Muscle of leg (tissue), 11 donors: ENCODE measurements around the gene SEZ6. TPM values are rescaled to one million over a fixed set of nuclear protein-coding genes. Genes with fewer than 3 reads are reported as not detected.
"Not testable (repeated sequence)": the region's sequence is repeated elsewhere in the genome, so short reads cannot be mapped to it uniquely, and the experiment has no call there.

ENCODE experiments used
- DNase-seq: peaks from one replicate; pipeline ENCODE4 v3.0.0; 2013
- H3K27ac ChIP-seq: one replicate; pipeline ENCODE4 v1.5.1; 2013; ENCODE audit warnings: mild to moderate bottlenecking, low read length, control low read depth
- H3K27me3 ChIP-seq: one replicate; pipeline ENCODE4 v1.6.1; 2013; ENCODE audit warnings: low read length; ENCODE audit not compliant: control insufficient read depth, insufficient read depth
- H3K36me3 ChIP-seq: one replicate; pipeline ENCODE4 v1.6.1; 2013; ENCODE audit warnings: low read length; ENCODE audit not compliant: control insufficient read depth, insufficient read depth
- H3K4me1 ChIP-seq: one replicate; pipeline ENCODE4 v1.6.1; 2013; ENCODE audit warnings: low read length; ENCODE audit not compliant: control insufficient read depth, insufficient read depth
- H3K4me3 ChIP-seq: one replicate; pipeline ENCODE4 v1.5.1; 2013; ENCODE audit warnings: low read length, control low read depth
- H3K9me3 ChIP-seq: replicated peaks from 2 replicates; pipeline ENCODE4 v1.6.1; 2013; ENCODE audit warnings: low read depth, low read length; ENCODE audit not compliant: control insufficient read depth
- WGBS: methylation state at CpG from one replicate; pipeline ENCODE4 v1.1.5; 2013; ENCODE audit warnings: missing lambda C conversion rate; ENCODE audit not compliant: insufficient coverage; 5-methylcytosine and 5-hydroxymethylcytosine counted together
- polyA plus RNA-seq, 8 donors: library from polyadenylated mRNA; unstranded; fragments of 120-200 nt; gene quantifications; one replicate each; pipeline versions ENCODE4 v1.2.1 to v1.2.3, GENCODE V29; 2013; ENCODE audit warnings: inconsistent platforms in 1 of 8, low replicate concordance in 1 of 8; ENCODE audit not compliant: insufficient read length in 8 of 8, insufficient read depth in 1 of 8
- total RNA-seq: library from RNA; stranded (reverse); fragments of 120-200 nt; gene quantifications from one replicate; pipeline ENCODE4 v1.2.4, GENCODE V29; 2013

Gene SEZ6
- total and polyA plus RNA-seq, 9 donors, result 0.04 to 0.44 (median 0.27) TPM

GRCh38 chr17:28937044-28937729, 68.6 kb downstream of the SEZ6 start:
- H3K4me1 ChIP-seq, result peaks cover 8% of the 10 kb centered on the region
- DNase-seq, result no peak
- H3K4me3 ChIP-seq, result no peak overlapping the region
- WGBS, result no CpG with 5 or more reads among the region's 5 CpGs
- no peaks in the 10 kb centered on the region for H3K9me3 ChIP-seq
- H3K36me3 ChIP-seq, result peaks cover 2% of the 10 kb centered on the region
- H3K27ac ChIP-seq, result no peak overlapping the region
- H3K27me3 ChIP-seq, result no peaks in the 10 kb centered on the region

- no peak overlapping the region for H3K4me3 ChIP-seq
- DNase-seq, result no peak
- H3K36me3 ChIP-seq, result no peaks in the 10 kb centered on the region
- no peaks in the 10 kb centered on the region for H3K27me3 ChIP-seq
- no CpG with 5 or more reads among the region's 8 CpGs for WGBS
- H3K27ac ChIP-seq, result no peak overlapping the region
- peaks cover 8% of the 10 kb centered on the region for H3K4me1 ChIP-seq
- no peaks in the 10 kb centered on the region for H3K9me3 ChIP-seq
Observed at GRCh38 chr17:28935744-28936460, 69.9 kb downstream of the SEZ6 start.

- not testable (repeated sequence) for H3K36me3 ChIP-seq, DNase-seq, H3K4me1 ChIP-seq, H3K4me3 ChIP-seq, H3K27ac ChIP-seq, H3K9me3 ChIP-seq, H3K27me3 ChIP-seq
- 95% methylated on average over 4 of the region's 8 CpGs for WGBS
Observed at GRCh38 chr17:28934508-28934907, 71.3 kb downstream of the SEZ6 start.

- H3K4me3 ChIP-seq, result no peak overlapping the region
- no peaks in the 10 kb centered on the region for H3K27me3 ChIP-seq
- H3K36me3 ChIP-seq, result peaks cover 9% of the 10 kb centered on the region
- DNase-seq, result no peak
- H3K9me3 ChIP-seq, result no peaks in the 10 kb centered on the region
- no peaks in the 10 kb centered on the region for H3K4me1 ChIP-seq
- H3K27ac ChIP-seq, result no peak overlapping the region
- WGBS, result 90% methylated on average over 1 of the region's 2 CpGs
Observed at GRCh38 chr17:28929787-28930186, 76.0 kb downstream of the SEZ6 start.

GRCh38 chr17:28928061-28928460, 77.8 kb downstream of the SEZ6 start:
- DNase-seq, result no peak
- Histone ChIP-seq H3K27ac (no peak overlapping the region), H3K36me3 (peaks cover 16% of the 10 kb centered on the region), H3K4me1 (no peaks in the 10 kb centered on the region), H3K4me3 (no peak overlapping the region), H3K27me3 (no peaks in the 10 kb centered on the region), H3K9me3 (no peaks in the 10 kb centered on the region)
- 86% methylated on average over 1 of the region's 2 CpGs for WGBS

GRCh38 chr17:28926786-28927185, 79.0 kb downstream of the SEZ6 start:
- Histone ChIP-seq H3K27me3 (no peaks in the 10 kb centered on the region), H3K9me3 (no peaks in the 10 kb centered on the region), H3K36me3 (peaks cover 24% of the 10 kb centered on the region), H3K4me3 (no peak overlapping the region), H3K4me1 (no peaks in the 10 kb centered on the region), H3K27ac (no peak overlapping the region)
- no peak for DNase-seq
- WGBS, result 88% methylated on average over 4 of the region's 4 CpGs

GRCh38 chr17:28926366-28926765, 79.5 kb downstream of the SEZ6 start:
- no peaks in the 10 kb centered on the region for H3K4me1 ChIP-seq
- no CpG with 5 or more reads among the region's 2 CpGs for WGBS
- no peaks in the 10 kb centered on the region for H3K27me3 ChIP-seq
- no peak for DNase-seq
- H3K27ac ChIP-seq, result no peak overlapping the region
- H3K4me3 ChIP-seq, result no peak overlapping the region
- no peaks in the 10 kb centered on the region for H3K9me3 ChIP-seq
- H3K36me3 ChIP-seq, result peaks cover 28% of the 10 kb centered on the region

GRCh38 chr17:28925912-28926365, 79.9 kb downstream of the SEZ6 start:
- DNase-seq, result no peak
- H3K4me3 ChIP-seq, result no peak overlapping the region
- WGBS, result no CpG with 5 or more reads among the region's 2 CpGs
- H3K27ac ChIP-seq, result no peak overlapping the region
- H3K27me3 ChIP-seq, result no peaks in the 10 kb centered on the region
- H3K36me3 ChIP-seq, result peaks cover 32% of the 10 kb centered on the region
- no peaks in the 10 kb centered on the region for H3K9me3 ChIP-seq
- no peaks in the 10 kb centered on the region for H3K4me1 ChIP-seq

- H3K9me3 ChIP-seq, result no peaks in the 10 kb centered on the region
- H3K4me1 ChIP-seq, result no peaks in the 10 kb centered on the region
- H3K4me3 ChIP-seq, result no peak overlapping the region
- no peaks in the 10 kb centered on the region for H3K27me3 ChIP-seq
- no peak for DNase-seq
- peaks cover 76% of the 10 kb centered on the region for H3K36me3 ChIP-seq
- no peak overlapping the region for H3K27ac ChIP-seq
Observed at GRCh38 chr17:28920201-28920600, 85.6 kb downstream of the SEZ6 start.

GRCh38 chr17:28918295-28918694, 87.5 kb downstream of the SEZ6 start:
- Histone ChIP-seq H3K36me3 (peaks cover 83% of the 10 kb centered on the region), H3K9me3 (no peaks in the 10 kb centered on the region), H3K27me3 (no peaks in the 10 kb centered on the region), H3K4me1 (no peaks in the 10 kb centered on the region), H3K27ac (no peak overlapping the region), H3K4me3 (no peak overlapping the region)
- DNase-seq, result no peak
- no CpG with 5 or more reads among the region's 2 CpGs for WGBS
